ENCODE data around the gene NT5DC4.

The NT5DC4 gene

GRCh38 chr2:112767693-112768330 is 47.0 kb downstream of the NT5DC4 start:
- no peaks in the 10 kb centered on the region for H3K9me3 ChIP-seq (ENCODE audit: insufficient read depth, low read length, severe bottlenecking)
- peak overlapping the region; percentile 31; the same call in 1 of the 2 replicates for H3K4me2 ChIP-seq (ENCODE audit: insufficient read depth, low read length)
- H3K79me2 ChIP-seq (ENCODE audit: insufficient read depth, low read length) = peaks cover 16% of the 10 kb centered on the region
- H3K36me3 ChIP-seq (ENCODE audit: insufficient read depth, low read length) = peaks cover 6% of the 10 kb centered on the region; the same call in 1 of the 2 replicates
- H3K27me3 ChIP-seq (ENCODE audit: insufficient read depth, low read length, poor library complexity) = no peaks in the 10 kb centered on the region
- DNase-seq (no peak), ATAC-seq (ENCODE audit: insufficient read depth, low read depth) (no peak)
- no peak overlapping the region for H3K27ac ChIP-seq (ENCODE audit: low read length)
- peaks cover 4% of the 10 kb centered on the region; the same call in 1 of the 2 replicates for H4K20me1 ChIP-seq (ENCODE audit: insufficient read depth, low read length)
- no peak overlapping the region for H3K4me3 ChIP-seq (ENCODE audit: low read depth in 1 of 2, low read length in 2 of 2)
- TF ChIP-seq, protein P1, sequence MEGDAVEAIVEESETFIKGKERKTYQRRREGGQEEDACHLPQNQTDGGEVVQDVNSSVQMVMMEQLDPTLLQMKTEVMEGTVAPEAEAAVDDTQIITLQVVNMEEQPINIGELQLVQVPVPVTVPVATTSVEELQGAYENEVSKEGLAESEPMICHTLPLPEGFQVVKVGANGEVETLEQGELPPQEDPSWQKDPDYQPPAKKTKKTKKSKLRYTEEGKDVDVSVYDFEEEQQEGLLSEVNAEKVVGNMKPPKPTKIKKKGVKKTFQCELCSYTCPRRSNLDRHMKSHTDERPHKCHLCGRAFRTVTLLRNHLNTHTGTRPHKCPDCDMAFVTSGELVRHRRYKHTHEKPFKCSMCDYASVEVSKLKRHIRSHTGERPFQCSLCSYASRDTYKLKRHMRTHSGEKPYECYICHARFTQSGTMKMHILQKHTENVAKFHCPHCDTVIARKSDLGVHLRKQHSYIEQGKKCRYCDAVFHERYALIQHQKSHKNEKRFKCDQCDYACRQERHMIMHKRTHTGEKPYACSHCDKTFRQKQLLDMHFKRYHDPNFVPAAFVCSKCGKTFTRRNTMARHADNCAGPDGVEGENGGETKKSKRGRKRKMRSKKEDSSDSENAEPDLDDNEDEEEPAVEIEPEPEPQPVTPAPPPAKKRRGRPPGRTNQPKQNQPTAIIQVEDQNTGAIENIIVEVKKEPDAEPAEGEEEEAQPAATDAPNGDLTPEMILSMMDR (IDR thresholded peaks at IDR 0.05; ENCODE audit: borderline replicate concordance, extremely low read depth, low read length, poor library complexity, severe bottlenecking) = no peak
- no peak for TF ChIP-seq EZH2 (IDR thresholded peaks at IDR 0.05; ENCODE audit: borderline replicate concordance, low read depth, low read length, severe bottlenecking)
- no peak overlapping the region for H3K9ac ChIP-seq (ENCODE audit: low read depth, low read length)
- peak overlapping the region; percentile 48 for H2AFZ ChIP-seq (ENCODE audit: low read depth, low read length)
- H3K4me1 ChIP-seq (ENCODE audit: insufficient read depth, low read length) = peaks cover 31% of the 10 kb centered on the region

- no peak for ATAC-seq (ENCODE audit: insufficient read depth, low read depth)
- peak overlapping the region; percentile 48 for H2AFZ ChIP-seq (ENCODE audit: low read depth, low read length)
- H3K27me3 ChIP-seq (ENCODE audit: insufficient read depth, low read length, poor library complexity) = no peaks in the 10 kb centered on the region
- H3K27ac ChIP-seq (ENCODE audit: low read length) = no peak overlapping the region
- peaks cover 25% of the 10 kb centered on the region for H3K4me1 ChIP-seq (ENCODE audit: insufficient read depth, low read length)
- H3K79me2 ChIP-seq (ENCODE audit: insufficient read depth, low read length) = peaks cover 10% of the 10 kb centered on the region
- H3K9ac ChIP-seq (ENCODE audit: low read depth, low read length) = no peak overlapping the region
- no peak overlapping the region for H3K4me3 ChIP-seq (ENCODE audit: low read depth in 1 of 2, low read length in 2 of 2)
- TF ChIP-seq, protein P1 (IDR thresholded peaks at IDR 0.05; ENCODE audit: borderline replicate concordance, extremely low read depth, low read length, poor library complexity, severe bottlenecking) = no peak
- no peak for TF ChIP-seq EZH2 (IDR thresholded peaks at IDR 0.05; ENCODE audit: borderline replicate concordance, low read depth, low read length, severe bottlenecking)
- peak overlapping the region; percentile 31; the same call in 1 of the 2 replicates for H3K4me2 ChIP-seq (ENCODE audit: insufficient read depth, low read length)
- no peak for DNase-seq
- H4K20me1 ChIP-seq (ENCODE audit: insufficient read depth, low read length) = no peaks in the 10 kb centered on the region
- peaks cover under 1% of the 10 kb centered on the region; the same call in 1 of the 2 replicates for H3K36me3 ChIP-seq (ENCODE audit: insufficient read depth, low read length)
- H3K9me3 ChIP-seq (ENCODE audit: insufficient read depth, low read length, severe bottlenecking) = no peaks in the 10 kb centered on the region
Observed at GRCh38 chr2:112768432-112768831, 47.6 kb downstream of the NT5DC4 start.

DNA sequence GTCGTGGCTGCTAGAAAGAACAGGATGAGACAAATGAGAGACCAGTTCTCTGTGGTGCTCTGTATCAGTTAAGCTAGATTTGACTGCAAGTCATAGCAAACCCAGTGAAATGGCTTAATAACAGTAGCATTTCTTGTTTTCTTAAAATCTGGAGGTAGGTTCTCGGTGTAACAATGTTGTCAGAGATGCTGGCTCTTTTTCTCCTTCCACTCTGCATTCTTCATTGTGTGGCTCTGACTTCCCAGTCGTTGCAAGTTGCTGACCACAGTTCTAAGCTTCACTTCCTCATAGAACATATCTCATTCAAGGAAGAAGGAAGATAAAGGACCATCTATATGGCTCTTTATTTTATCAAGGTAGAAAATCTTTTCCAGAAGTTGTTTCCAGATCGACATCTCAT is 51.5 kb downstream of the NT5DC4 start:
- Histone ChIP-seq H2AFZ (ENCODE audit: low read depth, low read length) (no peak overlapping the region), H3K4me3 (ENCODE audit: low read depth in 1 of 2, low read length in 2 of 2) (no peak overlapping the region), H3K79me2 (ENCODE audit: insufficient read depth, low read length) (no peaks in the 10 kb centered on the region), H3K27ac (ENCODE audit: low read length) (no peak overlapping the region), H3K27me3 (ENCODE audit: insufficient read depth, low read length, poor library complexity) (no peaks in the 10 kb centered on the region), H3K36me3 (ENCODE audit: insufficient read depth, low read length) (no peaks in the 10 kb centered on the region), H3K9ac (ENCODE audit: low read depth, low read length) (no peak overlapping the region), H3K9me3 (ENCODE audit: insufficient read depth, low read length, severe bottlenecking) (no peaks in the 10 kb centered on the region), H3K4me1 (ENCODE audit: insufficient read depth, low read length) (peaks cover 12% of the 10 kb centered on the region), H4K20me1 (ENCODE audit: insufficient read depth, low read length) (no peaks in the 10 kb centered on the region), H3K4me2 (ENCODE audit: insufficient read depth, low read length) (no peak overlapping the region)
- DNase-seq (no peak), ATAC-seq (ENCODE audit: insufficient read depth, low read depth) (no peak)
- TF ChIP-seq EZH2 (IDR thresholded peaks at IDR 0.05; ENCODE audit: borderline replicate concordance, low read depth, low read length, severe bottlenecking) = no peak
- TF ChIP-seq, protein P1 (IDR thresholded peaks at IDR 0.05; ENCODE audit: borderline replicate concordance, extremely low read depth, low read length, poor library complexity, severe bottlenecking) = no peak
